ENCODE data around the gene EHD3. TPM values are rescaled to one million over a fixed set of nuclear protein-coding genes. Genes with fewer than 3 reads are reported as not detected.

EHD3 gene
- total RNA-seq (2022; extraction: Qiagen RNA extraction), result 6.3 to 7.4 TPM (median 6.9 TPM) in 5 replicates

GRCh38 chr2:31233741-31234682, at the start of gene EHD3:
Gene EHD3, plus strand, starts transcription at chr2:31234152. Its CDS starts 470 bp downstream, at chr2:31234622.

GRCh38 chr2:31217465-31218200, 16.3 kb upstream of the EHD3 start, which contains the start of gene CAPN14:
Gene CAPN14, minus strand, starts transcription at chr2:31217515. Its CDS starts 12,068 bp downstream, at chr2:31205447.

Other genes starting within 250 kb of the EHD3 start
- gene GALNT14, start 95.7 kb upstream of the EHD3 start, total RNA-seq (2022; extraction: Qiagen RNA extraction), result 42.1 to 47.2 TPM (median 44.8 TPM) in 5 replicates
- 0.01 to 0.04 TPM (median 0.03 TPM) in 5 replicates for gene CAPN14, start 16.6 kb upstream of the EHD3 start, total RNA-seq (2022; extraction: Qiagen RNA extraction)
- gene XDH, start 180.6 kb downstream of the EHD3 start, total RNA-seq (2022; extraction: Qiagen RNA extraction), result 0.98 to 1.4 TPM (median 1.2 TPM) in 5 replicates

Measured in A549 treated with AZD2906 at 1 μM for 4 hours (cell line).